ENCODE data around the gene TIPARP.

DNA sequence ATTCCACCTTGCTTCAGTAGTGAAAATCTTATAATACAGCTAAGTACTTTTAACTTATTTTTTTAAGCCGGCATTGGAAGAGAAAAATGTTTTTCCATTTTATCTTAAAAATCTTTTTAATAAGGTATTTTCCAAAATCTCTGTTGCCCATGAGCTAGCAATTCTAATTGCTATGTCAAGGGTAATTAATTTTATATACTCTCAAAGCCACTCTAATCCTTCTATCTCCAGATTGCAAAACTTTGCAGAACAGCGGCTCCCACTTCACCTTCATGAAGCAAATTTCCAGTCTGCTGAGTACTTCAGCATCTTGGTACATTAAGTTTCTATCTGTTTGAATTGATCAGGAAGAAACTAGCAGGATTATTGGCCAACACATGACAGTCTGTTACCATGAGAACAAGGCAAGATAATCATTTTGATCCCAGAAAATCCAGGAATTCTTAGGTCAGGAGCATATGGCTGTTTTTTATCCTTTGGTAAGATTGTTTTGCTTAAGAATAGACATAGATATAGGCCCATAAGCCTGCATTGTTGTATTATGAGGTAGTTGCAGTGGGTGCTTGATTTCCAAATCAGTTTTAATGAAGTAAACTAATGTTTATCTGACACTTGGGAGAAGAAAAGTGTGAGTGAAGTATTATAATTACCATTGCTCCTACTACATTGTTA, 6.0 kb downstream of the TIPARP start:
- TF ChIP-seq POLR2AphosphoS5 (IDR thresholded peaks at IDR 0.05) (no peak), EP300 (IDR thresholded peaks at IDR 0.05) (no peak)
- TF ChIP-seq, protein P1, sequence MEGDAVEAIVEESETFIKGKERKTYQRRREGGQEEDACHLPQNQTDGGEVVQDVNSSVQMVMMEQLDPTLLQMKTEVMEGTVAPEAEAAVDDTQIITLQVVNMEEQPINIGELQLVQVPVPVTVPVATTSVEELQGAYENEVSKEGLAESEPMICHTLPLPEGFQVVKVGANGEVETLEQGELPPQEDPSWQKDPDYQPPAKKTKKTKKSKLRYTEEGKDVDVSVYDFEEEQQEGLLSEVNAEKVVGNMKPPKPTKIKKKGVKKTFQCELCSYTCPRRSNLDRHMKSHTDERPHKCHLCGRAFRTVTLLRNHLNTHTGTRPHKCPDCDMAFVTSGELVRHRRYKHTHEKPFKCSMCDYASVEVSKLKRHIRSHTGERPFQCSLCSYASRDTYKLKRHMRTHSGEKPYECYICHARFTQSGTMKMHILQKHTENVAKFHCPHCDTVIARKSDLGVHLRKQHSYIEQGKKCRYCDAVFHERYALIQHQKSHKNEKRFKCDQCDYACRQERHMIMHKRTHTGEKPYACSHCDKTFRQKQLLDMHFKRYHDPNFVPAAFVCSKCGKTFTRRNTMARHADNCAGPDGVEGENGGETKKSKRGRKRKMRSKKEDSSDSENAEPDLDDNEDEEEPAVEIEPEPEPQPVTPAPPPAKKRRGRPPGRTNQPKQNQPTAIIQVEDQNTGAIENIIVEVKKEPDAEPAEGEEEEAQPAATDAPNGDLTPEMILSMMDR (IDR thresholded peaks at IDR 0.05): no peak

Measured in gastroesophageal sphincter (tissue), 3 donors.